ENCODE results near the gene TSPAN9. TPM values are rescaled to one million over a fixed set of nuclear protein-coding genes. Genes with fewer than 3 reads are reported as not detected.

TSPAN9 gene
- total and polyA plus RNA-seq, 2 experiments from 2014 or later: 6.0 to 31.5 TPM

DNA sequence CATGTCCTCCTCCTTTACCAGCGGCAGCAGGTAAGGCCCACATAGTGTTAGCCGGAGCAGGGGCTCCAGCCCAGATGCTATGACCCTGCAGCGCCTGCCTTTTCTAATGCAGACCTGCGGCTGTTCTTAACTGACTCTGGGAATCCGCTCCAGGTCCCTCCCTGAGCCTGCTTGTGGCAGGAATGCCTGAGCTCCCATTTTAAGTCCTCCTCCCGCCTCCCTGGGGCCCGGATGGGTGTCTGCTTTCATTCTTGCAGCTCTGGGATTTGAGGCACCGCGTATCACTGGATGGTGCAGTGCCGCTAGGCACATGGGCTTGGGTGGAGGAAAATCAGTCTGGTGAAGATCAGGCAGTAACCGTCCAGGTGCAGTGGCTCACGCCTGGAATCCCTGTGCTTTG is 7.6 kb downstream of the TSPAN9 start:
- peak overlapping the region; percentile 87 for H3K27ac ChIP-seq (ENCODE audit: low read depth)
- ATAC-seq (peak; percentile 95), DNase-seq (ENCODE audit: low spot score) (peak; percentile 83)
- no peak overlapping the region for H2AFZ ChIP-seq
- H3K4me2 ChIP-seq: peak overlapping the region; percentile 63; the same call in 1 of the 2 replicates
- H3K36me3 Mint-ChIP-seq (ENCODE audit: low read depth): peaks cover 13% of the 10 kb centered on the region
- H3K4me3 ChIP-seq: no peak overlapping the region
- TF ChIP-seq, protein P1, sequence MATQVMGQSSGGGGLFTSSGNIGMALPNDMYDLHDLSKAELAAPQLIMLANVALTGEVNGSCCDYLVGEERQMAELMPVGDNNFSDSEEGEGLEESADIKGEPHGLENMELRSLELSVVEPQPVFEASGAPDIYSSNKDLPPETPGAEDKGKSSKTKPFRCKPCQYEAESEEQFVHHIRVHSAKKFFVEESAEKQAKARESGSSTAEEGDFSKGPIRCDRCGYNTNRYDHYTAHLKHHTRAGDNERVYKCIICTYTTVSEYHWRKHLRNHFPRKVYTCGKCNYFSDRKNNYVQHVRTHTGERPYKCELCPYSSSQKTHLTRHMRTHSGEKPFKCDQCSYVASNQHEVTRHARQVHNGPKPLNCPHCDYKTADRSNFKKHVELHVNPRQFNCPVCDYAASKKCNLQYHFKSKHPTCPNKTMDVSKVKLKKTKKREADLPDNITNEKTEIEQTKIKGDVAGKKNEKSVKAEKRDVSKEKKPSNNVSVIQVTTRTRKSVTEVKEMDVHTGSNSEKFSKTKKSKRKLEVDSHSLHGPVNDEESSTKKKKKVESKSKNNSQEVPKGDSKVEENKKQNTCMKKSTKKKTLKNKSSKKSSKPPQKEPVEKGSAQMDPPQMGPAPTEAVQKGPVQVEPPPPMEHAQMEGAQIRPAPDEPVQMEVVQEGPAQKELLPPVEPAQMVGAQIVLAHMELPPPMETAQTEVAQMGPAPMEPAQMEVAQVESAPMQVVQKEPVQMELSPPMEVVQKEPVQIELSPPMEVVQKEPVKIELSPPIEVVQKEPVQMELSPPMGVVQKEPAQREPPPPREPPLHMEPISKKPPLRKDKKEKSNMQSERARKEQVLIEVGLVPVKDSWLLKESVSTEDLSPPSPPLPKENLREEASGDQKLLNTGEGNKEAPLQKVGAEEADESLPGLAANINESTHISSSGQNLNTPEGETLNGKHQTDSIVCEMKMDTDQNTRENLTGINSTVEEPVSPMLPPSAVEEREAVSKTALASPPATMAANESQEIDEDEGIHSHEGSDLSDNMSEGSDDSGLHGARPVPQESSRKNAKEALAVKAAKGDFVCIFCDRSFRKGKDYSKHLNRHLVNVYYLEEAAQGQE (IDR thresholded peaks at IDR 0.05; ENCODE audit: unreplicated experiment): no peak
- TF ChIP-seq, protein P2, sequence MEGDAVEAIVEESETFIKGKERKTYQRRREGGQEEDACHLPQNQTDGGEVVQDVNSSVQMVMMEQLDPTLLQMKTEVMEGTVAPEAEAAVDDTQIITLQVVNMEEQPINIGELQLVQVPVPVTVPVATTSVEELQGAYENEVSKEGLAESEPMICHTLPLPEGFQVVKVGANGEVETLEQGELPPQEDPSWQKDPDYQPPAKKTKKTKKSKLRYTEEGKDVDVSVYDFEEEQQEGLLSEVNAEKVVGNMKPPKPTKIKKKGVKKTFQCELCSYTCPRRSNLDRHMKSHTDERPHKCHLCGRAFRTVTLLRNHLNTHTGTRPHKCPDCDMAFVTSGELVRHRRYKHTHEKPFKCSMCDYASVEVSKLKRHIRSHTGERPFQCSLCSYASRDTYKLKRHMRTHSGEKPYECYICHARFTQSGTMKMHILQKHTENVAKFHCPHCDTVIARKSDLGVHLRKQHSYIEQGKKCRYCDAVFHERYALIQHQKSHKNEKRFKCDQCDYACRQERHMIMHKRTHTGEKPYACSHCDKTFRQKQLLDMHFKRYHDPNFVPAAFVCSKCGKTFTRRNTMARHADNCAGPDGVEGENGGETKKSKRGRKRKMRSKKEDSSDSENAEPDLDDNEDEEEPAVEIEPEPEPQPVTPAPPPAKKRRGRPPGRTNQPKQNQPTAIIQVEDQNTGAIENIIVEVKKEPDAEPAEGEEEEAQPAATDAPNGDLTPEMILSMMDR (conservative IDR thresholded peaks at IDR 0.05; ENCODE audit: low read depth in 2 of 2): no peak
- TF ChIP-seq STAT1 (IDR thresholded peaks at IDR 0.05; ENCODE audit: unreplicated experiment) (no peak), NANOG (IDR thresholded peaks at IDR 0.05; ENCODE audit: borderline replicate concordance) (no peak), POLR2AphosphoS5 (IDR thresholded peaks at IDR 0.05; ENCODE audit: low read depth) (no peak), ZNF331 (CRISPR knock-in tag; IDR thresholded peaks at IDR 0.05; ENCODE audit: low read depth) (no peak), EZH2phosphoT487 (IDR thresholded peaks at IDR 0.05; ENCODE audit: unreplicated experiment) (no peak), CREB1 (CRISPR knock-in tag; IDR thresholded peaks at IDR 0.05; ENCODE audit: low read depth) (no peak), EZH2 (IDR thresholded peaks at IDR 0.05; ENCODE audit: low read depth, unreplicated experiment) (no peak)
- TF ChIP-seq, protein P3, sequence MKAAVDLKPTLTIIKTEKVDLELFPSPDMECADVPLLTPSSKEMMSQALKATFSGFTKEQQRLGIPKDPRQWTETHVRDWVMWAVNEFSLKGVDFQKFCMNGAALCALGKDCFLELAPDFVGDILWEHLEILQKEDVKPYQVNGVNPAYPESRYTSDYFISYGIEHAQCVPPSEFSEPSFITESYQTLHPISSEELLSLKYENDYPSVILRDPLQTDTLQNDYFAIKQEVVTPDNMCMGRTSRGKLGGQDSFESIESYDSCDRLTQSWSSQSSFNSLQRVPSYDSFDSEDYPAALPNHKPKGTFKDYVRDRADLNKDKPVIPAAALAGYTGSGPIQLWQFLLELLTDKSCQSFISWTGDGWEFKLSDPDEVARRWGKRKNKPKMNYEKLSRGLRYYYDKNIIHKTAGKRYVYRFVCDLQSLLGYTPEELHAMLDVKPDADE (IDR thresholded peaks at IDR 0.05): no peak
- peaks cover 3% of the 10 kb centered on the region; the same call in 2 of the 3 replicates for H3K9me3 Mint-ChIP-seq
- 0 out of 2 replicates have a peak, but pooled peaks cover 9% of the 10 kb centered on the region for H3F3A ChIP-seq (replicated peaks; ENCODE audit: low read depth)
- no peaks in the 10 kb centered on the region for H3K9me2 ChIP-seq (ENCODE audit: insufficient read depth)
- H3K36me3 ChIP-seq (ENCODE audit: insufficient read depth): no peaks in the 10 kb centered on the region; the same call in 1 of the 2 replicates
- H3K4me1 ChIP-seq (ENCODE audit: insufficient read depth): peaks cover 19% of the 10 kb centered on the region
- H3K4me3 Mint-ChIP-seq: peak overlapping the region; percentile 53; the same call in 2 of the 3 replicates
- peaks cover 31% of the 10 kb centered on the region for H3K4me1 Mint-ChIP-seq
- H4K20me1 ChIP-seq (replicated peaks; ENCODE audit: insufficient read depth): peaks cover 6% of the 10 kb centered on the region; the same call in 1 of the 2 replicates
- no peaks in the 10 kb centered on the region for H3K27me3 ChIP-seq (ENCODE audit: insufficient read depth)
- peaks cover 24% of the 10 kb centered on the region for H3K27me3 Mint-ChIP-seq (ENCODE audit: insufficient read depth, low read depth, poor library complexity)
- H3K79me2 ChIP-seq (replicated peaks; ENCODE audit: insufficient read depth): peaks cover 3% of the 10 kb centered on the region
- peak overlapping the region; percentile 56; the same call in 1 of the 2 replicates for H3K27ac Mint-ChIP-seq
